VCaP (cell line): ENCODE results near the gene ARID3C.

Source experiments
- H3K27ac ChIP-seq: fragments of 450-650 bp; 2 replicates; pipeline ENCODE4 v1.5.1; 2017
- CTCF ChIP-seq: fragments of 450-650 bp; conservative IDR thresholded peaks from 2 replicates; pipeline ENCODE4 v1.5.1; 2017; ENCODE audit warnings: mild to moderate bottlenecking, moderate library complexity

ARID3C gene

DNA sequence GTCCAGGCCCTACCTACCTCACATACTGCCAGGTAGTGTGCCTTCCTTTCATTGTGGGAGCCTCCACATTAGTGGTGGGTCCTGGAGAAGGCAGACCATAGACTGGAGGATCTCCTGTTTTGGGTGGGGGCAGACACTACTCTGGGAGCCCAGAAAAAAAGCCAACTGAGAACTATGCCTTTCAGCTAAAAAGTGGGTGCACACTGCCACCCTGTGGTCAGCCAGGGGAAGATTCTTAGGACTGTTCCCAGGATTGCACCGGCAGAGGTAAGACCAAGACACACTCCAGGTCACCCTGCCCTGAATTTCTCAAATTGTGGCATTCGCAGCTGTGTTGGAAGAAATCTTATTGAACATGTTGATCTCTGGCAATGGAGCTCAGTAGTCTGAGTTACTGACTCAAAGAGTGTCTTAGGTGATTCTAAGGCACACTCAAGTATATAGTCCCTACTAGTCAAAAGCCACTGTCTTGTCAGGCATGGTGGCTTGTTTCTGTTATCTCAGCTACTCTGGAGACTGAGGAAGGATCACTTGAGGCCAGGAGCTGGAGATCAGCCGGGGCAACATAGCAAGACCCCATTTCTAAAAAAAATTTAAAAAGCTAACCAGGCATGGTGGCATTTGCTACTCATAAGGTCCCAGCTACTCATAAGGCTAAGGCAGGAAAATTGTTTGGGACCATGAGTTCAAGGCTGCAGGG is 5.1 kb upstream of the ARID3C start:
- peak; percentile 93 for TF ChIP-seq CTCF
- H3K27ac ChIP-seq = peak overlapping the region; percentile 1; the same call in 1 of the 2 replicates

DNA sequence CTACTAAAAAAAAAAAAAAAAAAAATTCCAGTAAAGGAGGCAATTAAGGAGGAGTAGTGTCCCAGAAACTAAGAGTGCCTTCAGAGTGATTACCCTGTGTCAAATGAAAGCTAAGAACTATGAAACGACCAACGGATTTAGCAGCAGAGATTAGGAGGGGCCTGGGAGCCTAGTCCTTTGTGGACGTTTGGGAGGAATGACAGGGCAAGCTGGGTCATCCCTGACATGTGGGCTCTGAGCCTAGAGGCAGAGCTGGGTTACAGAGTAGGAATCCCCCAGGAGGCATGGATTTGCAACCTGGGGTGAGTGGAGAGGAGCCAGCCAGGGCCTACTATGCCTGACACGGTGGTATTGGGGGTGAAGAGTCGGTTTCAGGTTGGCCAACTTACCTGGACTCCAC is 4.3 kb upstream of the ARID3C start:
- H3K27ac ChIP-seq = no peak overlapping the region
- TF ChIP-seq CTCF = no peak

- TF ChIP-seq CTCF = no peak
- H3K27ac ChIP-seq = no peak overlapping the region
Observed at GRCh38 chr9:34630402-34631154, 1.7 kb upstream of the ARID3C start.

DNA sequence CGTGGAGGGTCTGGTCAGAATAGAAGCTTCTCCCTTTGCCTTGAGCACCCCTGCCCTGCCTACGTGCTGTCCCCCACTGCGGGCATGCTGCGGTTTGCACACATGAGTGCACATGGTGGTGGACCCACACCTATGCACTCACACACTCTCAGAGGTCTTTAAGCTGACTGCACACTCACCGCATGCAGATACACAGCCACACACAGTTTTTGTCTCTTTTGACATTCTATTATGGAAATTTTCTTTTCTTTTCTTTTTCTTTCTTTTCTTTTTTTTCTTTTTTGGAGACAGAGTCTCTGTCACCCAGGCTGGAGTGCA is 584 bp upstream of the ARID3C start:
- TF ChIP-seq CTCF = no peak
- H3K27ac ChIP-seq = no peak overlapping the region

GRCh38 chr9:34627716-34628655 is 880 bp downstream of the ARID3C start:
- no peak for TF ChIP-seq CTCF

DNA sequence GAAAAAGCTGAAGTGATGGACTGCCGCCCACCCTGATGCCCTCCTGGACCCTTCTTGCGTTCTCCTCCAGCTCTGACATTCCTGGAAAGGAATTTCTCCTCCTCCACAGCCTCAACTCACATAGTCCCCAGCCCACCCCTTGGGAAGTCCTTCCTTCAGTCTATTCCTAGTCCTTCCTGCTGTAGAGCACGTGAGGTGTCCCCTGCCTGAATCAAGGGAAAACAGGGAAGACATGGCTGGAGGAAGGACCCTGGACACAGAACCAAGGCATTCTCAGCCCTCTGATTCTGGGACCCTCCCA is 3.7 kb downstream of the ARID3C start:
- H3K27ac ChIP-seq = no peak overlapping the region
- TF ChIP-seq CTCF = no peak

More at GRCh38 chr9:34627716-34628655, 880 bp downstream of the ARID3C start:
- peak overlapping the region; percentile 34; the same call in 1 of the 2 replicates for H3K27ac ChIP-seq
